Astrocyte (in vitro differentiated cells and primary cell): ENCODE measurements around the gene CSNK1G3. TPM values are rescaled to one million over a fixed set of nuclear protein-coding genes. Genes with fewer than 3 reads are reported as not detected.
"Not testable (repeated sequence)": the region's sequence is repeated elsewhere in the genome, so short reads cannot be mapped to it uniquely, and the experiment has no call there.

Experiments
- DNase-seq: peaks from one replicate; pipeline ENCODE4 v3.0.0-alpha.2; 2010; ENCODE audit warnings: low read depth
- FAIRE-seq: peaks from 2 replicates; lab custom pipeline; 2011; peaks lifted over from hg19 to GRCh38; lab: Jason Lieb, UNC
- H2AFZ ChIP-seq: 2 replicates; pipeline ENCODE4 v1.6.0; 2012; ENCODE audit warnings: low read depth, low read length, inconsistent platforms
- H3K27ac ChIP-seq: 2 replicates; pipeline ENCODE4 v1.5.1; 2011; ENCODE audit warnings: low read depth, low read length, inconsistent platforms
- H3K27me3 ChIP-seq: 2 replicates; pipeline ENCODE4 v1.6.0; 2011; ENCODE audit warnings: low read length, inconsistent platforms; ENCODE audit not compliant: insufficient read depth
- H3K36me3 ChIP-seq: 2 replicates; pipeline ENCODE4 v1.5.1; 2011; ENCODE audit warnings: low read length, inconsistent platforms; ENCODE audit not compliant: insufficient read depth
- H3K4me1 ChIP-seq: 2 replicates; pipeline ENCODE4 v1.5.1; 2011; ENCODE audit warnings: low read length, inconsistent platforms; ENCODE audit not compliant: insufficient read depth
- H3K4me2 ChIP-seq: 2 replicates; pipeline ENCODE4 v1.6.0; 2012; ENCODE audit warnings: low read length, inconsistent platforms
- H3K4me3 ChIP-seq: 2 replicates; pipeline ENCODE4 v1.5.1; 2011; ENCODE audit warnings: low read depth, mild to moderate bottlenecking, low read length, inconsistent platforms; ENCODE audit not compliant: insufficient read depth
- H3K79me2 ChIP-seq: 2 replicates; pipeline ENCODE4 v1.6.0; 2012; ENCODE audit warnings: mild to moderate bottlenecking, low read length, inconsistent platforms; ENCODE audit not compliant: insufficient read depth
- H3K9ac ChIP-seq: 2 replicates; pipeline ENCODE4 v1.6.0; 2012; ENCODE audit warnings: mild to moderate bottlenecking, low read length, inconsistent platforms
- H3K9me3 ChIP-seq: 2 replicates; pipeline ENCODE4 v1.5.1; 2012; ENCODE audit warnings: low read depth, mild to moderate bottlenecking, low read length, inconsistent platforms; ENCODE audit not compliant: insufficient read depth
- H4K20me1 ChIP-seq: 2 replicates; pipeline ENCODE4 v1.6.0; 2012; ENCODE audit warnings: low read length, inconsistent platforms; ENCODE audit not compliant: insufficient read depth
- H3K27ac Mint-ChIP-seq: one replicate; pipeline ENCODE4 v1.8.0; 2021; ENCODE audit warnings: mild to moderate bottlenecking, mixed read lengths; ENCODE audit not compliant: unreplicated experiment
- H3K27me3 Mint-ChIP-seq: one replicate; pipeline ENCODE4 v1.8.0; 2021; ENCODE audit warnings: low read depth, mixed read lengths; ENCODE audit not compliant: unreplicated experiment
- H3K36me3 Mint-ChIP-seq: one replicate; pipeline ENCODE4 v1.8.0; 2021; ENCODE audit warnings: low read depth, mixed read lengths; ENCODE audit not compliant: unreplicated experiment
- H3K4me1 Mint-ChIP-seq: one replicate; pipeline ENCODE4 v1.8.0; 2021; ENCODE audit warnings: low read depth, mixed read lengths; ENCODE audit not compliant: unreplicated experiment
- H3K4me3 Mint-ChIP-seq: one replicate; pipeline ENCODE4 v1.8.0; 2021; ENCODE audit warnings: mild to moderate bottlenecking, moderate library complexity, mixed read lengths; ENCODE audit not compliant: unreplicated experiment
- H3K9me3 Mint-ChIP-seq: one replicate; pipeline ENCODE4 v1.8.0; 2021; ENCODE audit warnings: mild to moderate bottlenecking, mixed read lengths; ENCODE audit not compliant: unreplicated experiment
- EZH2 ChIP-seq: IDR thresholded peaks from 2 replicates; pipeline ENCODE4 v1.6.1; 2012; ENCODE audit warnings: mild to moderate bottlenecking, low read length, inconsistent platforms; ENCODE audit not compliant: insufficient read depth
- total RNA-seq: library from RNA; stranded (reverse); gene quantifications from 2 replicates; pipeline ENCODE4 v1.2.1, GENCODE V29; 2021
- TF ChIP-seq, protein P1 (sequence below): IDR thresholded peaks from 2 replicates; pipeline ENCODE4 v1.5.1; 2011; ENCODE audit warnings: low read depth, mild to moderate bottlenecking, inconsistent platforms, low read length, moderate library complexity; ENCODE audit not compliant: insufficient read depth

The CSNK1G3 gene
- total RNA-seq, 1 donor from 2014 or later, result 59.4 TPM

DNA sequence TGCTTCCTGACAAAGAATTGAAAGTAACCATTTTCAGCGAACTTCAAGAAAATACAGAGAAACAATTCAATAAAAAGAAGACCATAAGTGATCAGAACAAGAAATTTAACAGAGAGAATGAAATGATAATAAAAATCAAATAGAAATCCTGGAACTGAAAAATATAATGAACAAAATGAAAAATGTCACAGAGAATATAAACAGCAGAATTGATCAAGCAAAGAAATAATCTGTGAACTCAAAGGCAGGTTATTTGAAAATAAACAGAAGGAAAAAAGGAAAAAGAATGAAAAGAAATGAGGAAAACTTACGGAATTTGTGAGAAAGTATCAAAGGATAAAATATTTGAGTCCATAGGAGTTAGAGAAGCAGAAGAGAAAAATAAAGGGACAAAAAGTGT is 114.1 kb downstream of the CSNK1G3 start:
- Histone ChIP-seq H3K79me2 (no peaks in the 10 kb centered on the region), H3K27me3 (no peaks in the 10 kb centered on the region), H3K4me1 (no peaks in the 10 kb centered on the region), H2AFZ (no peak overlapping the region), H3K4me2 (no peak overlapping the region), H3K27ac (no peak overlapping the region), H3K9me3 (peaks cover 13% of the 10 kb centered on the region), H3K4me3 (no peak overlapping the region), H3K9ac (no peak overlapping the region), H4K20me1 (no peaks in the 10 kb centered on the region), H3K36me3 (no peaks in the 10 kb centered on the region)
- FAIRE-seq, result no peak
- DNase-seq, result no peak
- Mint-ChIP-seq H3K27me3 (no peaks in the 10 kb centered on the region), H3K36me3 (peaks cover 7% of the 10 kb centered on the region), H3K4me3 (no peak overlapping the region), H3K27ac (no peak overlapping the region), H3K4me1 (no peaks in the 10 kb centered on the region), H3K9me3 (peaks cover 16% of the 10 kb centered on the region)
- no peak for TF ChIP-seq EZH2
- TF ChIP-seq, protein P1, sequence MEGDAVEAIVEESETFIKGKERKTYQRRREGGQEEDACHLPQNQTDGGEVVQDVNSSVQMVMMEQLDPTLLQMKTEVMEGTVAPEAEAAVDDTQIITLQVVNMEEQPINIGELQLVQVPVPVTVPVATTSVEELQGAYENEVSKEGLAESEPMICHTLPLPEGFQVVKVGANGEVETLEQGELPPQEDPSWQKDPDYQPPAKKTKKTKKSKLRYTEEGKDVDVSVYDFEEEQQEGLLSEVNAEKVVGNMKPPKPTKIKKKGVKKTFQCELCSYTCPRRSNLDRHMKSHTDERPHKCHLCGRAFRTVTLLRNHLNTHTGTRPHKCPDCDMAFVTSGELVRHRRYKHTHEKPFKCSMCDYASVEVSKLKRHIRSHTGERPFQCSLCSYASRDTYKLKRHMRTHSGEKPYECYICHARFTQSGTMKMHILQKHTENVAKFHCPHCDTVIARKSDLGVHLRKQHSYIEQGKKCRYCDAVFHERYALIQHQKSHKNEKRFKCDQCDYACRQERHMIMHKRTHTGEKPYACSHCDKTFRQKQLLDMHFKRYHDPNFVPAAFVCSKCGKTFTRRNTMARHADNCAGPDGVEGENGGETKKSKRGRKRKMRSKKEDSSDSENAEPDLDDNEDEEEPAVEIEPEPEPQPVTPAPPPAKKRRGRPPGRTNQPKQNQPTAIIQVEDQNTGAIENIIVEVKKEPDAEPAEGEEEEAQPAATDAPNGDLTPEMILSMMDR, result no peak

DNA sequence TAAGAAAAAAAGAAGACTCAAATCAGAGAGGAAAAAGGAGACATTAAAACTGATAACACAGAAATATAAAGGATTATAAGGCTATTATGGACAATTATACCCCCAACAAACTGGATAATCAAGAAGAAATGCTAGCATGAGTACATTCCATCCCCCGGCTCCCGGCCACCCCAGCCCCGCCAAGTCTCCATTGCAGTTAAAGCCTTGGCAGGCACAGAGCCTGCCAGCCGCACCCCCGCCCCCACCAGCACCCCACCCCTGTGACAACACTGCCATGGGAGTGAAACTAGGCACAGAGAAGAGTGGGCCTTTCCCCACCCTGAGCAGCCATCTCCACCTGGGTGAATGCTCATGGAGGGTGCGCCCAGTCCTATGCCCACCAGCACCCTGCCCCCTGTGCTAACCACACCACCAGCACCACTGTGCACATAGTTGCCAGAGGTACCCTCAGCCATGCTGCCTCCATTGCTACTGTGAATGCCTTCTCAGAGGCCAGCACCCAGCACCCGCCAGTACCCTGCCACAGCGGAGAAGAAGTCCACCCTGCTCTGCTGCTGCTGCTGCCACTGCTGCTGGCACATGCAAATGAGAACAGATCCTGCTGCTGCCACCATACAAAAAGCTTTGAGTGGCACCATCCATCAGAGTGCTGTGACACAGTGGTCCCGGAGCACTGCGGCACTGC is 117.0 kb downstream of the CSNK1G3 start:
- H3K4me3 ChIP-seq, result no peak overlapping the region
- no peaks in the 10 kb centered on the region for H4K20me1 ChIP-seq
- H3K79me2 ChIP-seq, result no peaks in the 10 kb centered on the region
- no peaks in the 10 kb centered on the region for H3K4me1 ChIP-seq
- no peaks in the 10 kb centered on the region for H3K27me3 ChIP-seq
- Mint-ChIP-seq H3K27me3 (no peaks in the 10 kb centered on the region), H3K27ac (no peak overlapping the region), H3K9me3 (peaks cover 23% of the 10 kb centered on the region), H3K4me1 (no peaks in the 10 kb centered on the region), H3K36me3 (peaks cover 3% of the 10 kb centered on the region), H3K4me3 (no peak overlapping the region)
- H3K27ac ChIP-seq, result no peak overlapping the region
- H3K9ac ChIP-seq, result no peak overlapping the region
- H2AFZ ChIP-seq, result no peak overlapping the region
- H3K9me3 ChIP-seq, result peaks cover 13% of the 10 kb centered on the region
- H3K36me3 ChIP-seq, result no peaks in the 10 kb centered on the region
- FAIRE-seq (no peak), DNase-seq (no peak)
- H3K4me2 ChIP-seq, result no peak overlapping the region
- no peak for TF ChIP-seq EZH2
- TF ChIP-seq, protein P1, result no peak

DNA sequence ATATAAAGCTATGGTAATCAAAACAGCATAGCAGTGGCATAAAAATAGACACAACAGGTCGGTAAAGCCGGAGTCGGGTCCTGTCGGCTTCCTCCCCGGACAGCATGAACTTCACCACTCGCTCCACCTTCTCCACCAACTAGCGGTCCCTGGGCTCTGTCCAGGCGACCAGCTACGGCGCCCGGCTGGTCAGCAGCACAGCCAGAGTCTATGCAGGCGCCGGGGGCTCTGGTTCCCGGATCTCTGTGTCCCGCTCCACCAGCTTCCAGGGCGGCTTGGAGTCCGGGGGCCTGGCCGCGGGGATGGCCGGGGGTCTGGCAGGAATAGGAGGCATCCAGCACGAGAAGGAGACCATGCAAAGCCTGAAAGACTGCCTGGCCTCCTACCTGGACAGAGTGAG is 124.0 kb downstream of the CSNK1G3 start:
- DNase-seq, result no peak
- Histone ChIP-seq H4K20me1 (no peaks in the 10 kb centered on the region), H3K36me3 (no peaks in the 10 kb centered on the region), H3K27ac (no peak overlapping the region), H3K27me3 (no peaks in the 10 kb centered on the region), H3K4me1 (no peaks in the 10 kb centered on the region), H3K4me2 (no peak overlapping the region), H3K9me3 (no peaks in the 10 kb centered on the region), H2AFZ (no peak overlapping the region), H3K79me2 (no peaks in the 10 kb centered on the region), H3K4me3 (no peak overlapping the region), H3K9ac (no peak overlapping the region)
- Mint-ChIP-seq H3K4me1 (no peaks in the 10 kb centered on the region), H3K4me3 (no peak overlapping the region), H3K27me3 (no peaks in the 10 kb centered on the region), H3K36me3 (no peaks in the 10 kb centered on the region), H3K27ac (no peak overlapping the region), H3K9me3 (peaks cover 15% of the 10 kb centered on the region)
- TF ChIP-seq, protein P1, result no peak
- no peak for TF ChIP-seq EZH2
- no peak for FAIRE-seq

DNA sequence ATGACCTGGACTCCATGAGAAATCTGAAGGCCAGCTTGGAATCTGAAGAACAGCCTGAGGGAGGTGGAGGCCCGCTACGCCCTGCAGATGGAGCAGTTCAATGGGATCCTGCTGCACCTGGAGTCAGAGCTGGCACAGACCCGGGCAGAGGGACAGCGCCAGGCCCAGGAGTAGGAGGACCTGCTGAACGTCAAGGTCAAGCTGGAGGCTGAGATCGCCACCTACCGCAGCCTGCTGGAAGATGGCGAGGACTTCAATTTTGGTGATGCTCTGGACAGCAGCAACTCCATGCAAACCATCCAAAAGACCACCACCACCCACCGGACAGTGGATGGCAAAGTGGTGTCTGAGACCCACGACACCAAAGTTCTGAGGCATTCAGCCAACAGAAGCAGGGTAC is 125.1 kb downstream of the CSNK1G3 start:
- FAIRE-seq, DNase-seq, H3K4me1 Mint-ChIP-seq: not testable (repeated sequence)

More for the DNA sequence above, 125.1 kb downstream of the CSNK1G3 start:
- H3K9ac ChIP-seq, H3K27me3 Mint-ChIP-seq, H3K36me3 Mint-ChIP-seq, H3K4me3 ChIP-seq, H3K4me3 Mint-ChIP-seq, H3K4me2 ChIP-seq, H3K79me2 ChIP-seq, H3K36me3 ChIP-seq, H2AFZ ChIP-seq, H3K9me3 Mint-ChIP-seq, H3K4me1 ChIP-seq, H4K20me1 ChIP-seq, H3K27me3 ChIP-seq, H3K9me3 ChIP-seq, H3K27ac ChIP-seq, H3K27ac Mint-ChIP-seq: not testable (repeated sequence)
